GM19463 (cell line): ENCODE data around the gene CACYBP.
A peak's percentile ranks its signal among the peaks of the same experiment; 100 is the strongest.
"Not testable (repeated sequence)": the region's sequence is repeated elsewhere in the genome, so short reads cannot be mapped to it uniquely, and the experiment has no call there.

ENCODE experiments used
- ATAC-seq: cut with Tn5 transposase; IDR thresholded peaks from one replicate; pipeline ENCODE4 v1.9.1; 2021; ENCODE audit warnings: mild to moderate bottlenecking, moderate library complexity; ENCODE audit not compliant: unreplicated experiment

Gene CACYBP

DNA sequence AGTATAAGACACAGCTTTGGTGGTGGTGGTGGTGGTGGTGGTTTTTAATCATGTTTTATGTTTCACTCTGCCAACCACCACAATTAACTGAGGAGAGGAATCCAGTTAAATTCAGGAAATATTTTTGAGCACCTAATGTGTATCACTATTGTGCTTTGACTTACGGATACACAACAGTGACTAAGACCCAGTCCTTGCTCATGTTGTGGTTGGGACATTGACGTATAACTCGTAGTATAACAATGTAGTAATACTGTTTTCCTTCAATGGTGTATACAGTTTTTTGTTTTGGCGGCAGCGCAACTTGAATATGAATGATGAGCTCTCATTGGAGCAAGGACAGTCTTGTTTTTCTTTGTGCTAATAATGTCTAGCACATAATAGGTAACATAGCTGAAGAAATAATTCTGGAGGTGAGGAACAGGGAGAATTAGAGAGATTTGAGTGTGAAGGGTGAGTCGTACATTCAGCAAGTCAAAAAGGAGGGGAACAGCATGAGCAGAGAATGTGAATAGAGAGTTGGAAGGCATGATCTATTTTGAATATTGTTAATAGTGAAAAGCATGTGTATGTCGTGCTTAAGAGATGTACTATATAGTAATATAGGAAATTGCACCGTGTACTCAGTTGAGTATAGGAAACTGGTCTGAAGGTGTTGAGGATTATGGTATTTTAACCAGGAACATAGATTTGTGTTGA lies 5.5 kb downstream of the CACYBP start:
- no peak for ATAC-seq

DNA sequence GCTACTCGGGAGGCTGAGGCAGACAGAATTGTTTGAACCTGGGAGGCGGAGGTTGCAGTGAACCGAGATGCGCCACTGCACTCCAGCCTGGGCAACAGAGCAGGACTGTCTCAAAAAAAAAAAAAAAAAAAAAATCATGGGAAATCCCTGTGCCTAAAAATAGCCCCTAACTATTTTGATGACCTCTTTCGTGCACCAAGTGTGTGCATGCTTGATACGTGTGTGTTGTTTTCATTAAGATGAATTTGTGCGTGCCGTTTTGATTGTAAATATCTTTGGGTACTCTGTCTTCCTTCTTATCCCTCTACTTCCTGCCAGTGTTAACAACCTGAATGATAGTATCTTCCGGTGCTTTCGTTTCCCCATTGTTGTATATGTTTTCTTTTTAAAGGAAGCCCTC lies 9.8 kb downstream of the CACYBP start:
- no peak for ATAC-seq

DNA sequence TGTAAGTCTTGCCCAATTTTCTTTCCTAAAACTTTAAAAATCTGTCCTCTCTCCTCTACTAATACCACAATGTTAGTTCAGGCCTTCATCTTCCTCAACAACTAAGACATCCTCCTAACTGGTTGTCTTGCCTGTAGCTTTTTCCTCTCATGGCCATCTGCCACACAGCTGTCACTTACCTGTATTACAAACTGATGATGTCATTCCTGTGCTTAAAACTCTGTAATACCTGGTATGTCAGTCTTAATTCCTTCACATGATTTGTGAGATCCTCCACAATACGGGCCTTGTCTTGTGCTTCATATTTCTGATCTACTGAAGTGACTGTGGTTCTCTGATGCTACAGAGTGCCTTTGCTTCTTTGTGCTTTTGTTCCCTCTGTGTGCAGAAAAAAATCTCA lies 13.7 kb downstream of the CACYBP start:
- ATAC-seq: no peak

DNA sequence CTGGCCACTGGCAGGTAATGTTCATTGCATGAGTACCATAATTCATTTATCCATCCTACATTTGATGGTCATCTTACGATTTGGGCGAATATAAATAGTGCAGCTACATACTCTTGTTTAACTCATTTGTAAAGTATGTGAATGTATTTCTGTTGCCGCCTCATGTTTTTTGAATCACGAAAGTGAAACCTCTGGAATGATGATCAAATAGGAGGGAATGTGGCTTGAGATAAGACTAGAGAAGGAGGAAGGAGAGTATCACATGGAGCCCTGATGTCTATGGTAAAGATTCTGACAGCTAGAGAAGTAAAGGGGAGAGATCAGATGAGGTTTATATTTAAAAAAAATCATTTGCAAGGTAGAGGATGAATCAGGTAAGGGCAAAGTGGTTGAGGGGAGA lies 15.5 kb downstream of the CACYBP start:
- ATAC-seq: no peak

DNA sequence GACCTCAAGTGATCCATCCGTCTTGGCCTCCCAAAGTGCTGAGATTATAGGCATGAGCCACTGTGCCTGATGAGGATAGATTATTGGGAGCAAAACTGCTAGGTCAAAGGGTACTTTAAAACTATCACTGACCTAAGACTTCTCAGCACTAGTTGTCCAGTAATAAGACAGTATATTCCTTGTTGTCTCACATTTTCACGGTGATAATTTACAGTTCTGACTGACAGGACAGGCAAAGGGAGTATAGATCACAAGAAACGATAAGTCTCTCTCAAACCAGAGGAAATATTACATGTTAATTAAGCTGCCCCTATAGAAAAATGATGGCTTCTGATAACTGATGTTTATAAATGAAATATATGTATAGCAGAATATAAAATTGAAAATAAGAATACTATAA lies 19.8 kb downstream of the CACYBP start:
- no peak for ATAC-seq

DNA sequence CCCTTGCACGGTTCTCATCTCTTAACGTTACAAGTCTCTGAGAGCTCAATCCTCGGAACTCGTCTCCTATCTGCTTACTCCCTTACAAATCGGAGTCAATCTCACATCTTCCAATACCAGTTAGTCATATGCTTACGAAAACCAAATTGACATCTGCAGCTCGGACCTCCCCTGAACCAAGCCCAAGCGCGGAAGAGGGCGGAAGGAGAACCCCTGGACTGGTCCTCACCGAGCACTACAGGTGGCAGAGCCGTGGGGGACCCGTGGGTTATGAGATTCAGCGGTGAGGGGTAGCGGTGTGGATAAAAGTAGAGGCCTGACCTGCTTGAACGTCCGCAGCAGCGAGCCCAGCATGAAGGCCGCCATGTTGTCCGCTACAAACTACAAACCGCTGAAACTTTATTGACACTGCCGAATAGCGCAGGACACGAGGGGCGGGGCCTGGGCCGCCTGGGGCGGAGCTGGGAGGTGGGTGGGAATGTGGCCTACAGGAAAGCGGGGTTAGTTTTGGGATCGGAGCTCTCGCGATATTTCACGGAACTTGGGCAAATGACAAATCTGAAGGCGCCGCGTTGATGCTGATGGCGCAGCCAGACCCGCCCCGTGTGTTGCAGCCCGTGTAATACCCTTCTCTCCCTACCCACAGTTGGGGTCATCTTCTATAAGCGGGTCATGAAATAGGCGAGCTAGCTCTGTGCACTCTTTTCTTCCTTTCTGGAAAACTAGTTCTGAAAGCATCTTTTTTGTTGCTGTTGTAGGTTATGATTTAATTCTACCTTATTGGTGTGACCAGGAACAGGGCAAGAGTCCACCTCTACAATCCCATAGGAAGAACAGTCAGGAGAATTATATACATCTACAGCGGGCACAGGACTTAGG lies 23.5 kb downstream of the CACYBP start, which contains the start of gene MRPS14:
TSS of gene MRPS14 (minus strand) at position 383 of the 879 bp plus-strand sequence. CDS start at position 366, 17 bp downstream.
- peak; percentile 93 for ATAC-seq

DNA sequence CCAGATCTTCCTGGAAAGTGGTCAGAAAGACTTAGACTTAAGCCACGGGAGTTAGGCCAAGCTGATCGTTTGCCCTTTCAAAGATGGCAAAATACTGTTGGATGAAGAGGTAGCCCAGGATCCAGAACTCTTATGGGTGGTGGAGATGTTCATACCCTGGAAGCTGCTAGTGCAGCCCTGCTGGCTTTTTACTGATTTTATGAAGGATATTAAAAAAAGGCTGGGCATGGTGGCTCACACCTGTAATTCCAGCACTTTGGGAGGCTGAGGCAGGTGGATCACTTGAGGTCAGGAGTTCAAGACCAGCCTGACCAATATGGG lies 24.1 kb downstream of the CACYBP start:
- ATAC-seq: not testable (repeated sequence)

DNA sequence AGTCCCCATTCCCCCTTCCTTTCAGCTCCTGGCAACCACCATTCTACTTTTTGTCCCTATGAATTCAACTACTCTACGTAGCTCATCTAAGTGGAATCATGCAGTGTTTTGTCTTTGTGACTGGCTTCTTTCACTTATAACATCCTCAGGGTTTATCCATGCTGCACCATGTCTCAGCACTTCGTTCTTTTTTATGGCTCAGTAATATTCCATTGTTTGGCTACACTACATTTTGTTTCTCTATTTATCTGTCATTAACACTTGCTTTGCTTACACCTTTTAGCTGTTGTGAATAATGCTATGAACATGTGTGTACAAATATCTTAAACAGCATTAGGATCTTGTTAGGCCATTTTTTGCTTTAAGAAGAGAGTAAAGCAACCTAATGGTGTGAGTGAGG lies 25.0 kb downstream of the CACYBP start:
- no peak for ATAC-seq

DNA sequence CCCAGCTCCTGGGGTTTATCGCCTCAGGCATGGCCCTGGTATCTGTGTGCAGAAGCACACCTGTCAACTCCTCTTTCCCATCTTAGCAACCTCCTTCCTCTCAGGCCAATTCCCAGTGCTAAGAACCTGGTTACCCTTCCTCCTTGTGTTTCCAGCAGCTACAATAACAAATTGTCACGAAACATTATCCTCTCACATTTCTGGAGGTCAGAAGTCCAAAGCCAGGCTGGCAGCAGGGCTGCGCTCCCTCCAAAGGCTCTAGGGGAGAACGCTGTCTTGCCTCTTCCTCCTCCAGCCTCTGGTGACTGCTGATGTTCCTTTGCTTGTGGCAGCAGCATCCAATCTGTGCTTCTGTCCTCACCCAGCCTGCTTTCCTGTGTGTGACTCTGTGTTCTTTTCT lies 34.2 kb downstream of the CACYBP start:
- no peak for ATAC-seq

DNA sequence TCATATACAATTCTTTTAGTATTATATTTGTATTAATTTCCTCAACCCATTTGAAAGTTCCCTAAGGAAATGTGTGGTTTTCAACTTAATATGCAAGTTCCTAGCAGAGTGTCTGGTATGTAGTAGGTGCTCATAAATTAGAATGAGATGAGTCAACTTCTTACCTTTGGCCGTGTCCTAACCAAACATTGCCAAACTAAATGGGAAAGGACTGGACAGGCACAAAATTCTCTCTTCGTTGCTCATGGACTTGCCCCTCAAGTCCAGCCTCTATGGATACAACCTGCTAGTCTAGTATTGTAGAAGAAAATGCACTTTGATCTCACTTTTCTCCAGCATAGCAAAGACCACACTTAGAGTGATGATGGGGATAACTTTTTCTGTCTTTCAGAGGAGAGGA lies 35.0 kb downstream of the CACYBP start:
- ATAC-seq: no peak

DNA sequence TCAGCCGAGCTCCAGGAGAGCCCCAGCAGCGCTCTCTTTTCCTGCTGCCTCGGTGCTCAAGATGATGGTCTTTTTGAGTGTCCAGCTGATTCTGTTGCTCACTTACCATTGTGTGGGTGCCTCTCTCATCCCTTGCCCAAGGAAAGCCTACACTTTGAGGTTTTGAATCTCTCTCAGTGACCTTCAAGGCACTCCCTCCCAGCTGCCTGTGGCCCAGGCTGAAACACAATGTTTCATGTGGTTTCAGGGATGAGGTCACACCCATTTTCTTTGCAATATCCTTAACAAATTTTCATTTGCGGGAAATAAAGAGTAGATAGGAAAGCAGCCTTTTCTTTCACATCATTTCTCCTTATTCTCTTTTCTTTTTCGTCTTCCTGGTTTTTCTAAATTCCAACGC lies 36.1 kb downstream of the CACYBP start:
- no peak for ATAC-seq

DNA sequence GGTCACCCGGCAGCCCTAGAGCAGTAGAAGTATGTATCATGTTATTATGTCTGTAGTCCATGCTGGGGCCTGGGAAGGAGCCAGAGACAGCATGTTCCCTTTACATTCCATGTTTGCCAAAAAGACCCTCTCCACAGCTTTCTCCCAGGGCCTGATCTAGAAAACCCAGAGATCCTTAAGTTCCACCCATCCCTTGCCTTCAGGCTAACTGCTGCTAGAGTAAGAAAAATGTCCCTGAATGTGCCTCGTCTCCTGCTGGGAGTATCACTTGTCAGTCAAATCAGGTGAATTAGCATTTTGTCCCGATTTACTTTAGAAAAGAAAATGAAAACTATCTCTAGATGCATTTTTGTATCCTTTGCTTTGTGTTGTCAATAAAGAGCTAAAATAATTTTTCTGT lies 36.7 kb downstream of the CACYBP start:
- ATAC-seq: no peak

DNA sequence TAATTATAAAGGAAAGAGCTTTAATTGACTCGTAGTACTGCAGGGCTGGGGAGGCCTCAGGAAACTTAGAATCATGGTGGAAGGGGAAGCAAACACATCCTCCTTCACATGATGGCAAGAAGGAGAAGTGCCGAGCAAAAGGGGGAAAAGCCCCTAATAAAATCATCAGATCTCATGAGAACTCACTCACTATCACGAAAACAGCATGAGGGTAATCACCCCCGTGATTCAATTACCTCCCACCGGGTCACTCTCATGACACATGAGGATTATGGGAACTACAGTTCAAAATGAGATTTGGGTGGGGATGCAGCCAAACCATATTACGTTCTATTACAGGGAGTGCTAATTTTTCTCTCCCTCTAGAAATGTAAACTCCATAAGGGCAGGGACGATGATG lies 37.7 kb downstream of the CACYBP start:
- no peak for ATAC-seq

DNA sequence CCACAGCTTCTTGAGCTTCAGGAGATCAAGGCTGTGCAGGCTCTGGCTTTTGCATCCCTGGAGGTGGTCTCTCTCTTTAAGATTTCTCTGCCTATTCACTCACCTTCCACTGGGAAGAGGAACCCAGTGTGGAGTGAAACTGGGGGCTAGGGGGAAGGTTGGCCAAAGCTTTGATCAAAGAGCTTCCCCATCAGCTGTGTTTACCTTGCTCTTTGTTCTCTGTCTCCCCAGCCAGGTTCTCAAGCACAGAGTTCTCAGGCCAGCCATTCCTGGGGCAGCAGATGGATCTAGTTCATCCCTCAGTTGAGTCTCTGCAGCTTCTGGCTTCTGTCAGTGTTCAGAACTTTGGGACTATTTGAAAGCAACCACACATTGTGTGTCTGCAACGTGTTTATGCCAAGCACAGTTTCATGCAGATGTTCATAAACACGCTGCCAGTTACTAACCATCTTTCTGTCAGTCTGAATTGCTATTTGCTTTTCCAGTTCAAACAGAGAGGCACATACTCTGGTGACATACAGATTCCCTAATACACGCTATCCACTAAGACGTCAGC lies 40.7 kb downstream of the CACYBP start:
- ATAC-seq: no peak

DNA sequence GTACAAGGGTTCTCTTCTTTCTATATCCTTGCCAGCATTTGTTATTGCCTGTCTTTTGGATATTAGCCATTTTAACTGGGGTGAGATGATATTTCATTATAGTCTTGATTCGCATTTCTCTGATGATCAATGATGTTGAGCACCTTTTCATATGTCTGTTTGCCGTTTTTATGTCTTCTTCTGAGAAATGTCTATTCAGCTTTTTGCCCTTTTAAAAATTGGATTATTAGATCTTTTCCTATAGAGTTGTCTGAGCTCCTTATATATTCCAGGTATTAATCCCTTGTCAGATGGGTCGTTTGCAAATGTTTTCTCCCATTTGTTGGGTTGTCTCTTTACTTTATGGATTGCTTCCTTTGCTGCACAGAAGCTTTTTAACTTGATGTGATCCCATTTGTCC lies 42.9 kb downstream of the CACYBP start:
- no peak for ATAC-seq

DNA sequence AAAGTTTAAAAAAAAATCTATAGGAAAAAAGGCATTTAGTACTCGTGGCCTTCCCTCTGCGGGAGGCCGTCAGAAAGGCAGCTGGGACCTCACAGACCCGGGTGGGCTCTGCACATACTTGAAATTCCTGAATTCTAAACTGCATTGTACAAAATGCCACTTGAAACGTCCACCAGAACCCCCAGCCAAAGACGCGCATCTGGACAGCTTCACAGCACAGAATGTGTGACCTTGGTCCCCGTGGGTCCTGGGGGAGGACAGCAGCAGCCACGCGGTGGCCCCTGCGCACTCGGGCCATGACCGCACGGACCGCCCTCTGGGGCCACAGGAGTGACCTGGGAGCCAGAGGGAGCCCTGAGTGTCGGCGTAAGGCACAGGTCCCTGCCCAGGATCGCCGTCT lies 44.1 kb downstream of the CACYBP start:
- no peak for ATAC-seq

DNA sequence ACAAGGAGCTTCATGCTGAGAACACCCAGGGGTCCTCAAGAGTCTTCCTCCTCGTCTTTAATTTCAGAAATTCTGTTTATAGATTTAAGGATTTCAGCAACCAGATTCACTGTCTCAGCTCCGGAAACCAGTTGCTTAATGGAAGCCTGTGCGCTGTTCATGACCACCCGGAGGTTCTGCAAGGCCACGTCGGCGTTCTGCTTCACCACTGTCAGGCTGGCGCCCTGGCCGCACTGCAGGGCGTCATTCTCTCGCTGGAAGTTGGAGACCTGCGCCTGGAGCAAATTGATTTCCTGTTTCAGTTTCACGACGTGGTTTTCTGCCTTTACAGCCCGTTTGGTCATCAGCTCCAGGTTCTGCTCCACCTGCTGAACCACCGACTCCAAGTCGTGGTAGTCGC lies 44.8 kb downstream of the CACYBP start:
- not testable (repeated sequence) for ATAC-seq

DNA sequence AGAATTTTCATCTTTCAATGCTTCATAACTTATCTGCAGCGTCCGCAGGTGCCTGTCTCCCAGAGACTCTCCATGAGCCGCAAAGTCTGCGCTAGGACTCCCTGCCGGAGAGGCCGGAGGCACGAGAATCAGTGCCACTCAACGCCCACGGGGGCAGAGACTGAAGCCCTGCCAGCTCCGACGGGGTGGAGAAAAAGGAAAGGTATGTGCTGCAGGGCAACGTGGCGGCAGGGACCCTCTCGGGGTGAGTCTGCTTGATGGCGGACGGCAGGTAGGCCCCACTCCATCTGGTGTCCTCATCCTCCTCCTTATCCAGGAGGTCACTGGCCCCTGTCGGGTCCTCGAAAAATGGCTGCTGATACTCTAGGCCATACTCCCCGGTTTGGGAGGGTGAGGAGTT lies 45.4 kb downstream of the CACYBP start:
- ATAC-seq: no peak

DNA sequence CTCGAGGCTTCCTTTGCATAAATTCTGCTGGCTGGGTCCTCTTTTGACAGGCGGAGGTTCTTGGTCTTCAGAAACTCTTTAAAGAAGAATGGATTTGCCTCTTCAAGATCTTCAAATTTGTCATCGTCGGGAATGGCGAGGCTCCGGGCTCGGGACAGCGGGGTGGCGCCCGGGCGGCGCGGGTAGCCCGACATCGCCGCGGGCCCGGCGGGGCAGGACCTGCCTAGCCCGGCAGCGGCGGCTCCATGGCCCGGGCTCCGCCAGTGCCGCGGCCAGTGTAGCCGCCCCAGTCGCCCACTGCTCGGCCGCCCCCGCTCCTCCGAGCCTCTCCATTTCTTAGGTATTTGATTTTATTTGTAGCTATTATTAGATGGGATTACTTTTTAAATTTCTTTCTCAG lies 45.8 kb downstream of the CACYBP start:
- no peak for ATAC-seq

DNA sequence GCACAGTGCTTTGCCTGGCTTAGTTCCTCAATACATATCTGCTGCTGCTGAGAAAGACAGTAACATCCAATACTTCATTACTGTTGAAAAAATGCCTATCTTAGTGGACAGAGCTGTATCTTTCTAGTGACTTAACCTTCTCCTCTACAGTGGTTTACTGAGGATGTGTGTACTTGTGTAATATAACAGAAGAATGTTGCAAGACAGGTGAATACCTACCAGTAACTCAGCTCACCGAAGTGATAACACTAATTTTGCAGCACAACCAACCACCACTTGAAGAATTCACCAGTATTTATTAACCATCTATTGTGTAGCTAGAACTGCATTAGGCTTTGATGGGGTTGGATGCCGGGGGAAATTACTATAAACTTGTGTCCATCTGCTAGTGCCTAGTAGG lies 51.2 kb downstream of the CACYBP start:
- ATAC-seq: no peak

DNA sequence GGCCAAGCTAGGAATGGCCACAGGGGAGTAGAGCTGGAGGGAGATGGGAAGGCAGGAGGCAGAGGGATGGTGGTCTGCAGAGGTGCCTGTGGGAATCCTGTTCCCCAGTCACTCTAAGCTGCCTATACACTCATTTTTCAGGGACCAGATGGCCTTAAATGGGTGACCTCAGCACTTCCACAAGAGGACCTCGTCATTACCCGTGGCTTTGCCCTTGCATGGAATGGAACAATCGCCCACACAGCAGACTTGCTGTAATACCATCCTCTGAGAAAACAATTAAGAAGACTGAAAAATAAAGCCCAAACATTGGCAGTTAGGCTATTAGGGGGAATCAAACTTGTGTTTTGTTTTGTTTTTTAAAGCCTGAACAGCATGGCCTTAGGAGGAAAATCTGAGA lies 55.0 kb downstream of the CACYBP start:
- ATAC-seq: no peak
